Psoas muscle (tissue), 8 donors: Measurements from ENCODE around the gene TXLNG. TPM values are rescaled to one million over a fixed set of nuclear protein-coding genes. Genes with fewer than 3 reads are reported as not detected.

Experiments
- ATAC-seq, 4 donors: fragments of 200-7000 bp; cut with Tn5 transposase; one replicate each; pipeline ENCODE4 v1.9.1; 2020; ENCODE audit warnings: moderate library complexity in 3 of 4, mild to moderate bottlenecking in 2 of 4
- DNase-seq, 2 donors: peaks; one replicate each; pipeline ENCODE4 v3.0.0-alpha.2; 2020
- H3K27ac ChIP-seq: fragments of 200-600 bp; one replicate; pipeline ENCODE4 v1.8.0; 2022
- H3K27me3 ChIP-seq, 3 donors: fragments of 200-600 bp in 1 of 3; one replicate each; pipeline versions ENCODE4 v1.6.1 to v1.8.0; 2013 to 2022; ENCODE audit warnings: low read length in 2 of 3, mild to moderate bottlenecking in 2 of 3, moderate library complexity in 1 of 3; ENCODE audit not compliant: insufficient read depth in 3 of 3
- H3K36me3 ChIP-seq, 2 donors: fragments of 200-600 bp in 1 of 2; one replicate each; pipeline versions ENCODE4 v1.6.1 to v1.8.0; 2013 to 2022; ENCODE audit warnings: low read depth in 1 of 2, mild to moderate bottlenecking in 1 of 2, moderate library complexity in 1 of 2; ENCODE audit not compliant: insufficient read depth in 1 of 2
- H3K4me1 ChIP-seq: fragments of 200-600 bp; one replicate; pipeline ENCODE4 v1.8.0; 2022
- H3K4me3 ChIP-seq: fragments of 200-600 bp; one replicate; pipeline ENCODE4 v1.8.0; 2022; ENCODE audit warnings: mild to moderate bottlenecking
- H3K9me3 ChIP-seq: fragments of 200-600 bp; one replicate; pipeline ENCODE4 v1.8.0; 2022
- WGBS, 3 donors: extraction: QIAGEN DNeasy Blood & Tissue Kit; methylation state at CpG; one replicate each; pipeline versions ENCODE4 v1.1.6 to v1.1.7; 2013; 5-methylcytosine and 5-hydroxymethylcytosine counted together
- intact Hi-C, 2 donors: fragments of 100-400 bp; cut with DNase I; formaldehyde crosslinking; loops; one replicate each; pipeline versions ENCODE4 v1.11.0 to v1.14.2; 2022
- polyA plus RNA-seq, 3 donors: library from polyadenylated mRNA; stranded (reverse); fragments of 200-250 nt; gene quantifications; one replicate each; pipeline ENCODE4 v1.2.3, GENCODE V29; 2013
- total RNA-seq, 4 donors: library from RNA; stranded (reverse); fragmentation: NEBNext Ultra II Directional in 2 of 4; extraction: Animal tissue kit (Norgen Biotek cat#: 25700) in 2 of 4; gene quantifications; one replicate each; pipeline versions ENCODE4 v1.2.1 to v1.2.4, GENCODE V29; 2021 to 2023
- TF ChIP-seq, protein P1 (sequence below): fragments of 200-600 bp; IDR thresholded peaks from one replicate; pipeline ENCODE4 v1.8.0; 2022; ENCODE audit warnings: antibody characterized with exemption
- donor health status: healthy with polysubstance abuse.
- donor health status: DM: no; HTN: no; CAD: no; lungs with moderate emphysema.
- donor health status: Bipolar disorder and iron deficiency.
- donor health status: healthy.
- donor health status: DM: yes; HTN: yes; CAD: no.
- donor health status: DM: no; HTN: no; CAD: no.
- donor health status: DM: no; HTN: no; CAD: no.
- donor health status: DM: yes; HTN: yes; CAD: no.

TXLNG gene
- total and polyA plus RNA-seq, 7 donors = 5.6 to 10.1 (median 8.1) TPM

DNA sequence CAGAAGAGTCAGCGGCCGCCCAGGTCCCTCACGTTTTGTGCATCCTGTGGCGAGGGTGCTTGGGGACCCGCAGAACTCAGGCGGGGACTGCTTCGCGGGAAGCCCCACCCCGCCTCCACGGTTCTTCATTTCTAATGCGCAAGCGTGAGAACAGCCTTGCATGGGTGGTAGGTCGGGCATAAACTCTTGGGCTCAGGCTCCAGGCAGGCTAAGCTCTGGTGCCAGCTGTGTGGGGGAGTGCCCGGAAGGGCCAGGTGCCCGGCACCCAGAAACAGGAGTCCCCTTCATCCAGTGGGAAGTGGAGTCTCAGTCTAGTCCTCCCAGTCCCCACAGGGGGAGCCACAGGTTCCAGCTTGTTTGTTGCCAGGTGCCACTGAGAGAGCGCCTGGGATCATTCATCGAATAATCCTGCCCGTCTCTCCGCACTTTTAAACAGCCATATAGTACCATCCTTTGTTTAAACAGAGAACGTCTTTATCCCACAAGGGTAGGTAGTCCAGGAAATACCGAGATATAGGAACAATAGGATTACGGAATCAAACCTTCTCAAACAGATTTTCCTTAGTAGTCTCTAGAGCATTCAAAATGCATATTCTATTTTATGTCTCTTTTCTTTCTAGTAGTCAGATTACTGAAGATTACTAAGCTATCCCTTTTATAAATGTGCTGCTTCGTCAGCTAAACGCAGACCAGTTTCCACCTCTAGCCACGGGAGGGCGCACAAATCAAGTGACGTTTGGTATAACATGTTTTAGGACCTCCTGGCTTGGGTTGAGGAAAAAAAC lies 96.6 kb downstream of the TXLNG start:
- peak; percentile 59 to 77 for DNase-seq
- ATAC-seq = peak; percentile 78 to 84 (median 81)
- Histone ChIP-seq H3K4me3 (peak overlapping the region; percentile 62), H3K9me3 (no peaks in the 10 kb centered on the region), H3K27me3 (peaks cover 0 to 50% (median 0%) of the 10 kb centered on the region in 3 donors), H3K27ac (peak overlapping the region; percentile 76), H3K4me1 (no peaks in the 10 kb centered on the region), H3K36me3 (no peaks in the 10 kb centered on the region)
- TF ChIP-seq, protein P1, sequence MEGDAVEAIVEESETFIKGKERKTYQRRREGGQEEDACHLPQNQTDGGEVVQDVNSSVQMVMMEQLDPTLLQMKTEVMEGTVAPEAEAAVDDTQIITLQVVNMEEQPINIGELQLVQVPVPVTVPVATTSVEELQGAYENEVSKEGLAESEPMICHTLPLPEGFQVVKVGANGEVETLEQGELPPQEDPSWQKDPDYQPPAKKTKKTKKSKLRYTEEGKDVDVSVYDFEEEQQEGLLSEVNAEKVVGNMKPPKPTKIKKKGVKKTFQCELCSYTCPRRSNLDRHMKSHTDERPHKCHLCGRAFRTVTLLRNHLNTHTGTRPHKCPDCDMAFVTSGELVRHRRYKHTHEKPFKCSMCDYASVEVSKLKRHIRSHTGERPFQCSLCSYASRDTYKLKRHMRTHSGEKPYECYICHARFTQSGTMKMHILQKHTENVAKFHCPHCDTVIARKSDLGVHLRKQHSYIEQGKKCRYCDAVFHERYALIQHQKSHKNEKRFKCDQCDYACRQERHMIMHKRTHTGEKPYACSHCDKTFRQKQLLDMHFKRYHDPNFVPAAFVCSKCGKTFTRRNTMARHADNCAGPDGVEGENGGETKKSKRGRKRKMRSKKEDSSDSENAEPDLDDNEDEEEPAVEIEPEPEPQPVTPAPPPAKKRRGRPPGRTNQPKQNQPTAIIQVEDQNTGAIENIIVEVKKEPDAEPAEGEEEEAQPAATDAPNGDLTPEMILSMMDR = peak; percentile 61
- WGBS, 3 donors = 0 to 13% (median 1%) methylated on average over 27 of the region's 27 CpGs
- intact Hi-C loops = loop anchor here in 1 of 2 donors (10.0 kb wide), 1 partner anchor 162 kb away; no protein-coding TSS in a partner anchor

DNA sequence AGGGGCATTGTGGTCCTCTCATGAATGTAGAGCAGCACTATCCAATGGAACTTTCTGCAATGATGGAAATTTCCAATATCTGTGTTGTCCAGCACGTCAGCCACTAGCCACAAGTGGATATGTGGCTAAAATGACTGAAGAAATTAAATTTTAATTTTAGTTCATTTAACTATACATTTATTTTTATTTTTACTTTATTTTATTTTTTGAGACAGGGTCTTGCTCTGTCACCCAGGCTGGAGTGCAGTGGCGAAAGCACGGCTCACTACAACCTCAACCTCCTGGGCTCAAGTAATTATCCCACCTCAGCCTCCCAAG lies 97.2 kb downstream of the TXLNG start:
- Histone ChIP-seq H3K36me3 (no peaks in the 10 kb centered on the region), H3K9me3 (no peaks in the 10 kb centered on the region), H3K4me3 (peak overlapping the region; percentile 62), H3K27ac (peak overlapping the region; percentile 76), H3K4me1 (no peaks in the 10 kb centered on the region), H3K27me3 (peaks cover 0 to 47% (median 0%) of the 10 kb centered on the region in 3 donors)
- WGBS, 3 donors = 47 to 88% (median 79%) methylated on average over 3 of the region's 3 CpGs
- DNase-seq = no peak
- intact Hi-C loops = loop anchor here in 1 of 2 donors (10.0 kb wide), 1 partner anchor 161 kb away; no protein-coding TSS in a partner anchor
- TF ChIP-seq, protein P1 = no peak
- ATAC-seq = no peak

DNA sequence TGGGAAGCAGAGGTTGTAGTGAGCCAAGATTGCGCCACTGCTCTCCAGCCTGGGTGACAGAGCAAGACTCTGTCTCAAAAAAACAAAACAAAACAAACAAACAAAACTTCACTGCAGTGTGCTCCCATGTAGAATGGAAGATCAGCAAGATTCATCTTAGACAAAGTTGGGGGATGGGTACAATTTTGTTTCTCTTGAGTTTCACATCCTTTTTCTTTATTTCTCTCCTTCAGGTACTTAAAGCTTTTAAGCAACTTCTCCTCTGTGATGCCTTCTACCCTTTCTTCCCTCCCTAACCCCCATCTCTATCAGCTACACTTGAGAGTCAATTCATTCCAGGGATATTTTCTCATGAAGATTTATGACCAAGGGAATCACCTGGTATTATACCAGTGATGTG lies 99.4 kb downstream of the TXLNG start:
- no peak overlapping the region for H3K4me3 ChIP-seq
- no peak overlapping the region for H3K27ac ChIP-seq
- no peaks in the 10 kb centered on the region for H3K36me3 ChIP-seq
- ATAC-seq = no peak
- WGBS, 3 donors = 83 to 100% (median 100%) methylated on average over 1 of the region's 1 CpG
- TF ChIP-seq, protein P1 = no peak
- no peaks in the 10 kb centered on the region for H3K9me3 ChIP-seq
- H3K4me1 ChIP-seq = no peaks in the 10 kb centered on the region
- intact Hi-C loops = loop anchor here (5.0 to 10.0 kb wide), 2 partner anchors 157 to 159 kb away; no protein-coding TSS in a partner anchor
- no peak for DNase-seq
- H3K27me3 ChIP-seq = peaks cover 0 to 42% (median 0%) of the 10 kb centered on the region in 3 donors

DNA sequence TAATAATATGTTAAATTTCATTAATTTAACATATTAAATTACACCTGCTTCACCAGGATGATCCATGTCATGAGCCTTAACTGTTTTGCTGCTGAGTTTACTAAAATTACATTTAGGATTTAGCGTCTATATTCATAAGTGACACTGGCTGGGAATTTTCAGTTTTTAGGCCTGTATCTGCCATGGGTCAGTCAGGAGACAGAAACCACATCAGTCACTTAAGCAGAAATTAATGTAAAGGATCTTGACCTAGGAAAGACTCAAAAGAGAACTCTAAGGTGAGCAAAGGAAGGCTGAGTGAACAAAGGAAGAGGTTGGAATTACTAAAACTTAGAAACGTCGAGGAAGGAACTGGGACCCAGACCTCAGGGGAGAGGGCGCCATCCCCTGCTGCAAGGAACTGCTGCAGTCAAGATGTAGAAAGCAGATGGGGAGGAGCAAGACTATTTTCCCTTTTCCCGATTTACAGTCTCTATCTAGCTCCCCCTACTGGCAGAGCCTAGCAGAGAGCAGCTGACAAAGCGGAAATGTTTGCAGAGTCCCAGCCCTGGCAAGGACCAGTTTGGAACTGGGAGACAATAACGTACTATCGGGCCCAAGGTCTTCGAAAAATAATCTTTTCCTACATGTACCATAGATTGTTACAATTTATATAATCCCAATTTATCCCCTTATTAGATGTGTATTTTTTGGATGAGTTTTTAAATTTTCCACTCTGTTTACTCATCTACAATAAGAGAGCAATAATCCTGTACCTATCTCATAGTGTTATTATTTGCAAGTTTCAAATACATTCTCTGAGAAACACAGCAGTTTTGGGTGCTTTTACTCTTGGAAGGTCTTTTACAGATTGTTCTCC lies 106.5 kb downstream of the TXLNG start:
- Histone ChIP-seq H3K27me3 (peaks cover 0 to 59% (median 0%) of the 10 kb centered on the region in 3 donors), H3K9me3 (no peaks in the 10 kb centered on the region), H3K4me3 (no peak overlapping the region), H3K27ac (no peak overlapping the region), H3K4me1 (no peaks in the 10 kb centered on the region), H3K36me3 (no peaks in the 10 kb centered on the region)
- intact Hi-C loops = no loop called here
- WGBS, 3 donors = 11 to 17% (median 12%) methylated on average over 8 to 9 of the region's 9 CpGs
- TF ChIP-seq, protein P1 = peak; percentile 81
- DNase-seq (peak; percentile 44 to 62), ATAC-seq (peak; percentile 68 to 91 (median 80))

Other genes with a start within 250 kb of the TXLNG start
- not detected for gene S100G, start 136.3 kb upstream of the TXLNG start, total RNA-seq
- gene S100G, start 136.3 kb upstream of the TXLNG start, polyA plus RNA-seq = under 1 TPM in 1 of 3 donors, not detected in 2; 0.23 TPM
- 1 to 10 TPM; 2.5 to 3.8 (median 3.0) TPM for gene CTPS2, start 73.8 kb upstream of the TXLNG start, total RNA-seq
- gene CTPS2, start 73.8 kb upstream of the TXLNG start, polyA plus RNA-seq = 1 to 10 TPM; 1.1 to 2.4 (median 1.2) TPM
- 10 to 100 TPM; 13.7 to 29.4 (median 20.0) TPM for gene SYAP1, start 66.9 kb upstream of the TXLNG start, total RNA-seq
- 10 to 100 TPM; 10.9 to 14.9 (median 13.6) TPM for gene SYAP1, start 66.9 kb upstream of the TXLNG start, polyA plus RNA-seq
- 100 to 1,000 TPM in 1 of 4 donors, 10 to 100 TPM in 3; 81.1 to 107 (median 90.5) TPM for gene RBBP7, start 83.9 kb downstream of the TXLNG start, total RNA-seq
- gene RBBP7, start 83.9 kb downstream of the TXLNG start, polyA plus RNA-seq = 100 to 1,000 TPM in 2 of 3 donors, 10 to 100 TPM in 1; 85.0 to 139 (median 111) TPM
- 1 to 10 TPM in 2 of 4 donors, under 1 TPM in 2; 0.84 to 2.3 (median 1.1) TPM for gene REPS2, start 160.2 kb downstream of the TXLNG start, total RNA-seq
- under 1 TPM; 0.16 to 0.39 (median 0.17) TPM for gene REPS2, start 160.2 kb downstream of the TXLNG start, polyA plus RNA-seq